ENCODE data around the gene ATG13. TPM values are rescaled to one million over a fixed set of nuclear protein-coding genes. Genes with fewer than 3 reads are reported as not detected.

ATG13 gene
- polyA plus RNA-seq, 1 of the 3 experiments (the other 2 are of a cell fraction) = 39.4 TPM

DNA sequence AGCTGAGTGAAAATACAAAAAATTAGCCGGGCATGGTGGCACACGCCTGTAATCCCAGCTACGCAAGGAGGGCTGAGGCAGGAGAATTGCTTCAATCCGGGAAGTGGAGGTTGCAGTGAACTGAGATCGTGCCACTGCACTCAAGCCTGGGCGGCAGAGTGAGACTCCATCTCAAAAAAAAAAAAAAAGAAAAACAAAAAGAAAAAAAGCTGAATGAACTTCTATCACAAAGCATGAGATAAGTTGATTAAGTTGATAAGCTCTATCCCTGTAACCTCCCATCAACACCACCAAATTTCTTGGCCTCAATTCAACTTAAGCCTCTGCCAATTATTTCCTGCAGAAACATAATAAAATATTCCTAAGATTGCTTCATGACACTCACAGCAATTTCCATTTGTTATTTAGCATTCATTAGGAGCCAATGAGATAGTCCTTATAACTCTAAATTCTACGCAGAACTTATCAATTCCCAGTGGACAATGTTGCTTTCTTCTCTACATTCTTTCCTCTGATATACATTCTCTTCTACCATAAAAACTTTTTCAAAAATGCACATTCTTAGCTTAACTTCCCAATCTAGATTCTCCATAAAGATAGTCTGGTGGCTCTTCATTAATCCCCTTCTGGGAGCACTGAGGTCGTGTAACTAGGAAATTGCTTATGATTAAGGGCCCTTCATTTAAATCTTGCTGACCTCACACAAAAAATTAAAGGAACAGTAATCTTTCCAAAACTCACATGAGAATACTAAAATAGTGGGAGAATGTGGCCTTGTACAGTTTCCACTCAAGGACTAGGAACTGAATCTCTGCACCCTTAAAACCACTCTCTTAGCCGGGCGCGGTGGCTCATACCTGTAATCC lies 26.4 kb upstream of the ATG13 start:
- H3K27me3 ChIP-seq (ENCODE audit: insufficient read depth) = no peaks in the 10 kb centered on the region
- no peaks in the 10 kb centered on the region for H3K9me2 ChIP-seq
- no peak overlapping the region for H3K4me3 ChIP-seq (ENCODE audit: low read depth in 2 of 2, low read length in 1 of 2)
- TF ChIP-seq, protein P1, sequence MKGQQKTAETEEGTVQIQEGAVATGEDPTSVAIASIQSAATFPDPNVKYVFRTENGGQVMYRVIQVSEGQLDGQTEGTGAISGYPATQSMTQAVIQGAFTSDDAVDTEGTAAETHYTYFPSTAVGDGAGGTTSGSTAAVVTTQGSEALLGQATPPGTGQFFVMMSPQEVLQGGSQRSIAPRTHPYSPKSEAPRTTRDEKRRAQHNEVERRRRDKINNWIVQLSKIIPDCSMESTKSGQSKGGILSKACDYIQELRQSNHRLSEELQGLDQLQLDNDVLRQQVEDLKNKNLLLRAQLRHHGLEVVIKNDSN (IDR thresholded peaks at IDR 0.05; ENCODE audit: borderline replicate concordance, low read depth) = no peak
- TF ChIP-seq MEF2A (IDR thresholded peaks at IDR 0.05; ENCODE audit: borderline replicate concordance, low read depth) (no peak), JUND (IDR thresholded peaks at IDR 0.05) (no peak)
- TF ChIP-seq, protein P2, sequence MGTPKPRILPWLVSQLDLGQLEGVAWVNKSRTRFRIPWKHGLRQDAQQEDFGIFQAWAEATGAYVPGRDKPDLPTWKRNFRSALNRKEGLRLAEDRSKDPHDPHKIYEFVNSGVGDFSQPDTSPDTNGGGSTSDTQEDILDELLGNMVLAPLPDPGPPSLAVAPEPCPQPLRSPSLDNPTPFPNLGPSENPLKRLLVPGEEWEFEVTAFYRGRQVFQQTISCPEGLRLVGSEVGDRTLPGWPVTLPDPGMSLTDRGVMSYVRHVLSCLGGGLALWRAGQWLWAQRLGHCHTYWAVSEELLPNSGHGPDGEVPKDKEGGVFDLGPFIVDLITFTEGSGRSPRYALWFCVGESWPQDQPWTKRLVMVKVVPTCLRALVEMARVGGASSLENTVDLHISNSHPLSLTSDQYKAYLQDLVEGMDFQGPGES (IDR thresholded peaks at IDR 0.05; ENCODE audit: low read depth, low read length) = no peak
- no peak overlapping the region for H3K9ac ChIP-seq
- H2AFZ ChIP-seq (ENCODE audit: low read depth) = no peak overlapping the region
- H3K9me3 ChIP-seq = no peaks in the 10 kb centered on the region
- peaks cover 9% of the 10 kb centered on the region for H3F3A ChIP-seq (replicated peaks; ENCODE audit: insufficient read depth)
- no peaks in the 10 kb centered on the region for H3K36me3 ChIP-seq (replicated peaks in 1 of 2; ENCODE audit: control insufficient read depth in 1 of 2, insufficient read depth in 2 of 2, low read length in 1 of 2)
- POLR2A ChIA-PET = no interaction called here
- H3K79me2 ChIP-seq (ENCODE audit: insufficient read depth) = peaks cover 77% of the 10 kb centered on the region
- peaks cover 3 to 31% of the 10 kb centered on the region in 2 experiments; a peak in 2 of 4 replicates for H3K4me1 ChIP-seq (ENCODE audit: control insufficient read depth in 1 of 2, insufficient read depth in 2 of 2, low read depth in 1 of 2, low read length in 1 of 2)
- H3K4me2 ChIP-seq = peak overlapping the region; percentile 53
- H4K20me1 ChIP-seq (ENCODE audit: insufficient read depth) = peaks cover 43% of the 10 kb centered on the region
- peak overlapping the region in 1 of 2 experiments; percentile 6; a peak in 1 of 4 replicates for H3K27ac ChIP-seq (ENCODE audit: low read depth in 2 of 2, low read length in 1 of 2)
- 85% methylated on average over 11 of the region's 11 CpGs for WGBS (ENCODE audit: low lambda C conversion rate)
- CTCF ChIA-PET = interaction anchor here (1.3 to 2.0 kb wide), 2 partner anchors 25 to 27 kb away, joined by 3 to 8 read pairs; partner anchors contain the start of genes ATG13 and HARBI1
- no peak for DNase-seq

DNA sequence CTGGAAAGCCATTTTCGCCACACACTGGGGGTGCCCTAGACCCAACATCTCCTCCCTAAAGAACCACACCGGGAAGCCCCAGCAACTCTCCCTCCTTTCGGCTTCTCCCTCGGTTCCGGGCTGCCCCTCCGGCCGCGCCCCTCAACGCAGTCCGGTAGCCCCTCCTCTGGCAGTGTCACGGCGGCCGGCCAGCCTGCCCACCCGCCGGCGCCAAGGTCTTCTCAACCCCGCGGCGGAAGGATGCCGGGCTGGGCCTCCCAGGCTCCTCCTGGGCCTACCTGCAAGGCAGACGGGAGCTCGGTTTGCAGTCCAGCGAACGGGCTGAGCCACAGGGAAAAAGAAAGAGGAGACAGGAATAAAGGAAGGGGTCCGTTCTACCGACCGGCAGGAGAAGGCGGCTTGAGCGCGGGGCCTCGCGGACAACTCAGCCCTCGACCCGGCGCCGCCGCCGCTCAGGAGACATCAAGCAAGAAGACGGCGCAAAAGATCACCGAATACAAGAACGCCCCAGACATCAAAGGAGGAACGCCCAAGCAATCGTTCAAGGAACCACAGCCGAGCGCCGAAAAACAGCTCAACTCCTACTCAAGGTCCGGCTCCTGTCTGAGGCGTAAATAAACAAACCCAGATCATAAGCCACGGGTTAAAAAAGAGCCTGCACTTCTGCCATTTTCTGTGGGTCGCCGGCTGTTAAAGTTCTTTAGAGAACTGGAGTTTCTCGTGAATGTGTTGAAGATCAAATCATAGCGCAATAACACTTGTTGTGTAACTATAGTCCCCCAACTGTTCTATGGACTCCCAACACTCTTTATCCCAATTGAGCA lies 23.6 kb upstream of the ATG13 start, which contains the start of gene AMBRA1:
Gene AMBRA1 (minus strand): TSS at position 474 of the 824 bp plus-strand sequence. CDS start 45,643 bp downstream, outside the sequence.
- POLR2A ChIA-PET = interaction anchor here (0.8 to 1.4 kb wide), 7 partner anchors 14 to 107 kb away, joined by 3 to 7 read pairs (median 3); partner anchors contain the start of genes ARHGAP1 and ZNF408
- peaks cover 3 to 30% of the 10 kb centered on the region in 2 experiments; a peak in 2 of 4 replicates for H3K4me1 ChIP-seq (ENCODE audit: control insufficient read depth in 1 of 2, insufficient read depth in 2 of 2, low read depth in 1 of 2, low read length in 1 of 2)
- peak within 1 kb of the TSS; percentile 74 for H3K4me2 ChIP-seq
- peaks cover 25% of the 10 kb centered on the region for H4K20me1 ChIP-seq (ENCODE audit: insufficient read depth)
- peak; percentile 86 for DNase-seq
- H3K27me3 ChIP-seq (ENCODE audit: insufficient read depth) = no peaks in the 10 kb centered on the region
- peak within 1 kb of the TSS; percentile 78 to 83 for H3K4me3 ChIP-seq (ENCODE audit: low read depth in 2 of 2, low read length in 1 of 2)
- peak within 1 kb of the TSS; percentile 94 for H3K9ac ChIP-seq
- peak within 1 kb of the TSS; percentile 77 to 79 for H3K27ac ChIP-seq (ENCODE audit: low read depth in 2 of 2, low read length in 1 of 2)
- no peaks in the 10 kb centered on the region for H3K9me2 ChIP-seq
- H2AFZ ChIP-seq (ENCODE audit: low read depth) = peak within 1 kb of the TSS; percentile 100
- H3K36me3 ChIP-seq (replicated peaks in 1 of 2; ENCODE audit: control insufficient read depth in 1 of 2, insufficient read depth in 2 of 2, low read length in 1 of 2) = no peaks in the 10 kb centered on the region
- WGBS (ENCODE audit: low lambda C conversion rate) = 3% methylated on average over 34 of the region's 54 CpGs
- H3F3A ChIP-seq (replicated peaks; ENCODE audit: insufficient read depth) = peaks cover 14% of the 10 kb centered on the region
- peaks cover 50% of the 10 kb centered on the region for H3K79me2 ChIP-seq (ENCODE audit: insufficient read depth)
- CTCF ChIA-PET = interaction anchor here (1.2 to 1.9 kb wide), 4 partner anchors 24 to 202 kb away, joined by 3 to 5 read pairs (median 4); partner anchors contain the start of genes ATG13 and CHRM4
- H3K9me3 ChIP-seq = no peaks in the 10 kb centered on the region
- no peak for TF ChIP-seq TEAD4 (IDR thresholded peaks at IDR 0.05; ENCODE audit: borderline replicate concordance, insufficient read depth)
- TF ChIP-seq MEF2A (IDR thresholded peaks at IDR 0.05; ENCODE audit: borderline replicate concordance, low read depth) = no peak
- peak; percentile 88 for TF ChIP-seq TAF1 (IDR thresholded peaks at IDR 0.05; ENCODE audit: borderline replicate concordance, low read depth, low read length)
- TF ChIP-seq, protein P3, sequence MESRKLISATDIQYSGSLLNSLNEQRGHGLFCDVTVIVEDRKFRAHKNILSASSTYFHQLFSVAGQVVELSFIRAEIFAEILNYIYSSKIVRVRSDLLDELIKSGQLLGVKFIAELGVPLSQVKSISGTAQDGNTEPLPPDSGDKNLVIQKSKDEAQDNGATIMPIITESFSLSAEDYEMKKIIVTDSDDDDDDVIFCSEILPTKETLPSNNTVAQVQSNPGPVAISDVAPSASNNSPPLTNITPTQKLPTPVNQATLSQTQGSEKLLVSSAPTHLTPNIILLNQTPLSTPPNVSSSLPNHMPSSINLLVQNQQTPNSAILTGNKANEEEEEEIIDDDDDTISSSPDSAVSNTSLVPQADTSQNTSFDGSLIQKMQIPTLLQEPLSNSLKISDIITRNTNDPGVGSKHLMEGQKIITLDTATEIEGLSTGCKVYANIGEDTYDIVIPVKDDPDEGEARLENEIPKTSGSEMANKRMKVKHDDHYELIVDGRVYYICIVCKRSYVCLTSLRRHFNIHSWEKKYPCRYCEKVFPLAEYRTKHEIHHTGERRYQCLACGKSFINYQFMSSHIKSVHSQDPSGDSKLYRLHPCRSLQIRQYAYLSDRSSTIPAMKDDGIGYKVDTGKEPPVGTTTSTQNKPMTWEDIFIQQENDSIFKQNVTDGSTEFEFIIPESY (IDR thresholded peaks at IDR 0.05; ENCODE audit: borderline replicate concordance, low read depth) = no peak
- no peak for TF ChIP-seq GABPA (IDR thresholded peaks at IDR 0.05; ENCODE audit: low read depth)
- TF ChIP-seq CHD2 (IDR thresholded peaks at IDR 0.05; ENCODE audit: low read length, partially characterized antibody) = peak; percentile 79
- no peak for TF ChIP-seq JUND (IDR thresholded peaks at IDR 0.05)
- TF ChIP-seq TCF12 (IDR thresholded peaks at IDR 0.05) = no peak; the same call in 1 of the 2 replicates
- TF ChIP-seq ELF1 (IDR thresholded peaks at IDR 0.05) = 0 out of 2 replicates have a peak, but pooled peaks have one; percentile 17
- no peak for TF ChIP-seq NFIC (IDR thresholded peaks at IDR 0.05; ENCODE audit: borderline replicate concordance)
- TF ChIP-seq FOXJ3 (CRISPR knock-in tag; IDR thresholded peaks at IDR 0.05) = peak; percentile 81
- TF ChIP-seq GATA2 (CRISPR knock-in tag; IDR thresholded peaks at IDR 0.05) = no peak
- TF ChIP-seq SMC3 (IDR thresholded peaks at IDR 0.05; ENCODE audit: low read depth, low read length) = no peak
- 0 out of 2 replicates have a peak, but pooled peaks have one; percentile 71 for TF ChIP-seq SIN3A (IDR thresholded peaks at IDR 0.05; ENCODE audit: borderline replicate concordance, low read depth, low read length)
- no peak for TF ChIP-seq RFX5 (IDR thresholded peaks at IDR 0.05; ENCODE audit: low read length)
- TF ChIP-seq YY1 (IDR thresholded peaks at IDR 0.05; ENCODE audit: low read depth) = peak; percentile 81; the same call in 1 of the 2 replicates
- TF ChIP-seq, protein P4, sequence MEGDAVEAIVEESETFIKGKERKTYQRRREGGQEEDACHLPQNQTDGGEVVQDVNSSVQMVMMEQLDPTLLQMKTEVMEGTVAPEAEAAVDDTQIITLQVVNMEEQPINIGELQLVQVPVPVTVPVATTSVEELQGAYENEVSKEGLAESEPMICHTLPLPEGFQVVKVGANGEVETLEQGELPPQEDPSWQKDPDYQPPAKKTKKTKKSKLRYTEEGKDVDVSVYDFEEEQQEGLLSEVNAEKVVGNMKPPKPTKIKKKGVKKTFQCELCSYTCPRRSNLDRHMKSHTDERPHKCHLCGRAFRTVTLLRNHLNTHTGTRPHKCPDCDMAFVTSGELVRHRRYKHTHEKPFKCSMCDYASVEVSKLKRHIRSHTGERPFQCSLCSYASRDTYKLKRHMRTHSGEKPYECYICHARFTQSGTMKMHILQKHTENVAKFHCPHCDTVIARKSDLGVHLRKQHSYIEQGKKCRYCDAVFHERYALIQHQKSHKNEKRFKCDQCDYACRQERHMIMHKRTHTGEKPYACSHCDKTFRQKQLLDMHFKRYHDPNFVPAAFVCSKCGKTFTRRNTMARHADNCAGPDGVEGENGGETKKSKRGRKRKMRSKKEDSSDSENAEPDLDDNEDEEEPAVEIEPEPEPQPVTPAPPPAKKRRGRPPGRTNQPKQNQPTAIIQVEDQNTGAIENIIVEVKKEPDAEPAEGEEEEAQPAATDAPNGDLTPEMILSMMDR (IDR thresholded peaks at IDR 0.05) = no peak

All from SK-N-SH (cell line).